Gastroesophageal sphincter (tissue), 3 donors: ENCODE results near the gene COG5.

Experiments used
- CTCF ChIP-seq, 4 experiments: fragments of 200-600 bp in 2 of 4; fragments of 450-650 bp in 2 of 4; sonication (generic) in 1 of 4; IDR thresholded peaks; one replicate each; pipeline ENCODE4 v1.5.1; 2017 to 2019; ENCODE audit warnings: antibody characterized with exemption in 4 of 4, mild to moderate bottlenecking in 2 of 4, moderate library complexity in 2 of 4
- POLR2A ChIP-seq, 2 donors: fragments of 450-650 bp; IDR thresholded peaks; one replicate each; pipeline ENCODE4 v1.6.1; 2017; ENCODE audit warnings: antibody characterized with exemption in 2 of 2, mild to moderate bottlenecking in 2 of 2, moderate library complexity in 1 of 2
- POLR2AphosphoS5 ChIP-seq: sonication (generic); formaldehyde crosslinking; IDR thresholded peaks from one replicate; pipeline ENCODE4 v1.6.1; 2017; ENCODE audit warnings: antibody characterized with exemption

- TF ChIP-seq POLR2A (IDR thresholded peaks at IDR 0.05) (no peak), CTCF (IDR thresholded peaks at IDR 0.05) (no peak), POLR2AphosphoS5 (no peak)
Observed at GRCh38 chr7:107503687-107504086, 60.0 kb downstream of the COG5 start.
